GM10847 (cell line): Measurements from ENCODE around the gene TBL2.

Experiments used
- POLR2A ChIP-seq: IDR thresholded peaks from 2 replicates; pipeline ENCODE4 v1.6.1; 2011; ENCODE audit not compliant: insufficient read length; ENCODE audit errors: extremely low read depth

TBL2 gene

GRCh38 chr7:73578342-73579128 lies at the start of gene TBL2:
Gene TBL2, minus strand, starts transcription at chr7:73578579. Its CDS starts 30 bp downstream, at chr7:73578549.
- peak; percentile 98 for TF ChIP-seq POLR2A

- TF ChIP-seq POLR2A: no peak
Observed at GRCh38 chr7:73626814-73627213, 48.4 kb upstream of the TBL2 start.

- TF ChIP-seq POLR2A: no peak
Observed at GRCh38 chr7:73625276-73625675, 46.9 kb upstream of the TBL2 start.

- TF ChIP-seq POLR2A: no peak
Observed at GRCh38 chr7:73624669-73625001, 46.3 kb upstream of the TBL2 start.

GRCh38 chr7:73623798-73624668 lies 45.7 kb upstream of the TBL2 start, which contains the start of gene MLXIPL:
Gene MLXIPL, minus strand, starts transcription at chr7:73624522. Its CDS starts 30 bp downstream, at chr7:73624492.
- no peak for TF ChIP-seq POLR2A

- no peak for TF ChIP-seq POLR2A
Observed at GRCh38 chr7:73622909-73623797, 44.8 kb upstream of the TBL2 start.

GRCh38 chr7:73622527-73622908 lies 44.1 kb upstream of the TBL2 start:
- no peak for TF ChIP-seq POLR2A

- TF ChIP-seq POLR2A: no peak
Observed at GRCh38 chr7:73621168-73622063, 43.0 kb upstream of the TBL2 start.

GRCh38 chr7:73618538-73618937 lies 40.2 kb upstream of the TBL2 start:
- TF ChIP-seq POLR2A: no peak

- no peak for TF ChIP-seq POLR2A
Observed at GRCh38 chr7:73615886-73616285, 37.5 kb upstream of the TBL2 start.

GRCh38 chr7:73613954-73614735 lies 35.8 kb upstream of the TBL2 start:
- no peak for TF ChIP-seq POLR2A

GRCh38 chr7:73612598-73613269 lies 34.4 kb upstream of the TBL2 start:
- no peak for TF ChIP-seq POLR2A

- TF ChIP-seq POLR2A: no peak
Observed at GRCh38 chr7:73611017-73611555, 32.7 kb upstream of the TBL2 start.
